H1 (cell line): Measurements from ENCODE around the gene SLX4IP.

Source experiments
- GTF2F1 ChIP-seq: IDR thresholded peaks from 2 replicates; pipeline ENCODE4 v1.6.1; 2012; ENCODE audit warnings: low read depth, low read length, improper control_type of control experiment, borderline replicate concordance
- POLR2AphosphoS5 ChIP-seq: IDR thresholded peaks from 2 replicates; pipeline ENCODE4 v1.6.1; 2011; ENCODE audit warnings: low read depth, low read length
- RAD21 ChIP-seq, 2 experiments: IDR thresholded peaks in 1 of 2; conservative IDR thresholded peaks in 1 of 2; 2 replicates each; pipeline ENCODE4 v1.6.1; 2011; ENCODE audit warnings: low read depth in 2 of 2, low read length in 2 of 2, improper control_type of control experiment in 1 of 2, inconsistent platforms in 1 of 2, mild to moderate bottlenecking in 1 of 2, moderate library complexity in 1 of 2
- RFX5 ChIP-seq: IDR thresholded peaks from 2 replicates; pipeline ENCODE4 v1.6.1; 2011; ENCODE audit warnings: low read depth, low read length, improper control_type of control experiment, borderline replicate concordance
- TAF1 ChIP-seq: IDR thresholded peaks from 2 replicates; pipeline ENCODE4 v1.6.1; 2011; ENCODE audit warnings: mild to moderate bottlenecking, low read depth, low read length
- YY1 ChIP-seq: IDR thresholded peaks from 2 replicates; pipeline ENCODE4 v1.6.1; 2011; ENCODE audit warnings: low read depth, mild to moderate bottlenecking, low read length
- TF ChIP-seq, protein P1 (sequence below), 3 experiments: IDR thresholded peaks; 1 replicate in 2 of 3; 2 replicates in 1 of 3; pipeline versions ENCODE4 v1.5.1 to v1.6.1; 2011; ENCODE audit warnings: low read length in 3 of 3, mild to moderate bottlenecking in 3 of 3, inconsistent platforms in 2 of 3, low read depth in 1 of 3, moderate library complexity in 1 of 3; ENCODE audit not compliant: insufficient read depth in 1 of 3; ENCODE audit errors: control extremely low read depth in 1 of 3

DNA sequence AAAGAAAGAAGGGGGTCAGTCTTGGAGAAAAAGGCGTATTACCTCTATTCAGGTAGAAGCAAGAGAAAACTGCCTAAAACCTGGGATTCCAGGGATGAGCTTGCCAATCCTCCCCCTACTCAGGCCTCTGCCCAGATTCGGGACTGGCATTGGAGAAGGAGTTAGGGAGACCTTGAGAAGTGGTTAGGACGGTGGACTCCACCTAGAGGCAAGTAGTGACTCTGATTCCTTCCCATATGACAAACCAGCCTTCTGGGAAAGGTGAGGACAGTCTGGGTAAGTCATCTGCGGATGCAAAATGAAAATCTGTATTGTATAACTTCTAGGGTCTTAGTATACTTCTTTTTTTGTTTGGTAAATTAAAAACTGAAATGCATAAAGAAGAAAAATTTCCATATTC lies 43.8 kb downstream of the SLX4IP start:
- TF ChIP-seq TAF1 (no peak), GTF2F1 (no peak), RFX5 (no peak), POLR2AphosphoS5 (no peak), YY1 (no peak), RAD21 (IDR thresholded peaks at IDR 0.05 in 1 of 2, conservative IDR thresholded peaks at IDR 0.05 in 1 of 2; ENCODE audit: low read depth in 2 of 2, low read length in 2 of 2) (no peak; a peak in 1 of 4 replicates)
- TF ChIP-seq, protein P1, sequence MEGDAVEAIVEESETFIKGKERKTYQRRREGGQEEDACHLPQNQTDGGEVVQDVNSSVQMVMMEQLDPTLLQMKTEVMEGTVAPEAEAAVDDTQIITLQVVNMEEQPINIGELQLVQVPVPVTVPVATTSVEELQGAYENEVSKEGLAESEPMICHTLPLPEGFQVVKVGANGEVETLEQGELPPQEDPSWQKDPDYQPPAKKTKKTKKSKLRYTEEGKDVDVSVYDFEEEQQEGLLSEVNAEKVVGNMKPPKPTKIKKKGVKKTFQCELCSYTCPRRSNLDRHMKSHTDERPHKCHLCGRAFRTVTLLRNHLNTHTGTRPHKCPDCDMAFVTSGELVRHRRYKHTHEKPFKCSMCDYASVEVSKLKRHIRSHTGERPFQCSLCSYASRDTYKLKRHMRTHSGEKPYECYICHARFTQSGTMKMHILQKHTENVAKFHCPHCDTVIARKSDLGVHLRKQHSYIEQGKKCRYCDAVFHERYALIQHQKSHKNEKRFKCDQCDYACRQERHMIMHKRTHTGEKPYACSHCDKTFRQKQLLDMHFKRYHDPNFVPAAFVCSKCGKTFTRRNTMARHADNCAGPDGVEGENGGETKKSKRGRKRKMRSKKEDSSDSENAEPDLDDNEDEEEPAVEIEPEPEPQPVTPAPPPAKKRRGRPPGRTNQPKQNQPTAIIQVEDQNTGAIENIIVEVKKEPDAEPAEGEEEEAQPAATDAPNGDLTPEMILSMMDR (IDR thresholded peaks at IDR 0.05; ENCODE audit: control extremely low read depth in 1 of 3, insufficient read depth in 1 of 3, low read depth in 1 of 3, low read length in 3 of 3), result peak in 2 of 3 experiments; percentile 19 to 41; a peak in 1 of 4 replicates
